PC-9 (cell line): ENCODE measurements around the gene NPIPB12.
"Not testable (repeated sequence)": the region's sequence is repeated elsewhere in the genome, so short reads cannot be mapped to it uniquely, and the experiment has no call there.

ENCODE experiments used
- EZH2 ChIP-seq: fragments of 200-600 bp; sonication (generic); IDR thresholded peaks from 2 replicates; pipeline ENCODE4 v1.8.0; 2017; ENCODE audit warnings: antibody characterized with exemption, low read depth
- TF ChIP-seq, protein P1 (sequence below): fragments of 200-600 bp; sonication (generic); conservative IDR thresholded peaks from 2 replicates; pipeline ENCODE4 v1.6.1; 2017; ENCODE audit warnings: mixed run types, antibody characterized with exemption, mild to moderate bottlenecking, moderate library complexity

DNA sequence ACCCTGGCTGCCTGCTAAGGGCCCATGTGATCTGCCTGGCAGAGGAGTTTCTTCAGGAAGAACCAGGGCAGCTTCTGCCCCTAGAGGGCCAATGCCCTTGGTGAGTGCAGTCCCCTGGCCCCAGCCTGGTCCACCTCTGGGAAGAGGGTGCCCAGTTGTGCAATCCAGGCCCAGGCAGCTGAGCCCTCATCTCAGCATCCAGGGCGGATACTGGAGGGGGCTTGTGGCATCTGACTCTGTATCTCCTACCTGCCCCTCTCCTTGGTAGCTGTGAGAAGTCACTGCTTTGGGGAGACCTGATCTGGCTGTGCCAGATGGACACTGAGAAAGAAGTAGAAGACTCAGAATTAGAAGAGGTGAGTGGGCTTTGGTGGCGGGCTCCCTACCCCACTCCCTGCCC lies 48.5 kb downstream of the NPIPB12 start:
- TF ChIP-seq EZH2: not testable (repeated sequence)
- TF ChIP-seq, protein P1, sequence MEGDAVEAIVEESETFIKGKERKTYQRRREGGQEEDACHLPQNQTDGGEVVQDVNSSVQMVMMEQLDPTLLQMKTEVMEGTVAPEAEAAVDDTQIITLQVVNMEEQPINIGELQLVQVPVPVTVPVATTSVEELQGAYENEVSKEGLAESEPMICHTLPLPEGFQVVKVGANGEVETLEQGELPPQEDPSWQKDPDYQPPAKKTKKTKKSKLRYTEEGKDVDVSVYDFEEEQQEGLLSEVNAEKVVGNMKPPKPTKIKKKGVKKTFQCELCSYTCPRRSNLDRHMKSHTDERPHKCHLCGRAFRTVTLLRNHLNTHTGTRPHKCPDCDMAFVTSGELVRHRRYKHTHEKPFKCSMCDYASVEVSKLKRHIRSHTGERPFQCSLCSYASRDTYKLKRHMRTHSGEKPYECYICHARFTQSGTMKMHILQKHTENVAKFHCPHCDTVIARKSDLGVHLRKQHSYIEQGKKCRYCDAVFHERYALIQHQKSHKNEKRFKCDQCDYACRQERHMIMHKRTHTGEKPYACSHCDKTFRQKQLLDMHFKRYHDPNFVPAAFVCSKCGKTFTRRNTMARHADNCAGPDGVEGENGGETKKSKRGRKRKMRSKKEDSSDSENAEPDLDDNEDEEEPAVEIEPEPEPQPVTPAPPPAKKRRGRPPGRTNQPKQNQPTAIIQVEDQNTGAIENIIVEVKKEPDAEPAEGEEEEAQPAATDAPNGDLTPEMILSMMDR: not testable (repeated sequence)
